Left cardiac atrium (tissue), 4 donors: ENCODE measurements around the gene WDR33. TPM values are rescaled to one million over a fixed set of nuclear protein-coding genes. Genes with fewer than 3 reads are reported as not detected.

Experiments used
- ATAC-seq, 2 donors: fragments of 200-7000 bp; cut with Tn5 transposase; one replicate each; pipeline ENCODE4 v1.9.1; 2020; ENCODE audit warnings: mild to moderate bottlenecking in 2 of 2, moderate library complexity in 2 of 2
- DNase-seq: peaks from one replicate; pipeline ENCODE4 v3.0.0-alpha.2; 2020
- intact Hi-C, 2 donors: fragments of 100-400 bp; cut with DNase I; formaldehyde crosslinking; loops; one replicate each; pipeline versions ENCODE4 v1.14.1 to v1.15.1; 2022 to 2023
- total RNA-seq, 2 donors: library from RNA; stranded (reverse); fragmentation: NEBNext Ultra II Directional; extraction: Animal tissue kit (Norgen Biotek cat#: 25700); gene quantifications; one replicate each; pipeline ENCODE4 v1.2.1, GENCODE V29; 2021
- donor health status: DM: no; HTN: yes; CAD: no.
- donor health status: DM: no; HTN: yes; CAD: no; lungs with severe emphysema.
- donor health status: DM: yes; HTN: yes; CAD: no.
- donor health status: Dilated cardiomyopathy.

The WDR33 gene
- total RNA-seq, 2 donors from 2014 or later, result 34.8 to 36.6 TPM

GRCh38 chr2:127654084-127654837 is 156.7 kb downstream of the WDR33 start:
- DNase-seq, result peak; percentile 21
- intact Hi-C loops, result loop anchor here in 1 of 2 donors (10.0 kb wide), 1 partner anchor 139 kb away; no protein-coding TSS in a partner anchor

DNA sequence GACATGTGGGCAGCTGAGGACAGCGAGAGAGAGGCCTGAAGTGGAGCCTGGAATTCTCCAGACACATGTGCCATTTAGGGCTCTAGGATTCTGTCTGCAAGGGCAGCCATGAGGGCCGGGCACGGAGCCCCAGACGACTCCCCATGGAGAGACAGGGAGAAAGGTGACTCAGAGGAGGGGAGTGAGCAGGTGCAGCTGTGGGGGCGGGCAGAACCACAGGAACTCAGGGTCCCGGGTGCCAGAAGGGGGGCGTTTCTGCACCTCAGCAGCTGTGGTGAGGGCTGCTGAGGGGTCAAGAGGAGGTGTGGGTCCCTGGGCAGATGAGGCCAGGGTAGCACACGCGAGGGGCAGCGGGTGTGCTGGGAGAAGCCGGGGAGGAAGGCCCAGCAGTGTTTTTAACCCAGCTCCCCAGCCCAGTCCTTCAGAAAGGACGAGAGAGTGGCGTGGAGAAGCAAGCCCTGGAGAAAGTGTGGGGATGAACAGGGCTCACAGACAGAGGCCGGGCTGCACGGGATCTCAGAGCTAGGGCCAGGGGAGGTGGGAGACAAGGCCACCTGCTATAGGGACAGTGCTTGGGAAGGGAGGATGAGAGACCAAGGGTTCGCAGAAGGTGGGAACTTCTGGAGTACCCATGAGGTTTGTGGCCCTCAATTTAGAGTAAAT is 157.4 kb downstream of the WDR33 start:
- DNase-seq, result peak; percentile 21
- ATAC-seq, result no peak
- intact Hi-C loops, result loop anchor here in 1 of 2 donors (10.0 kb wide), 1 partner anchor 139 kb away; no protein-coding TSS in a partner anchor

More at GRCh38 chr2:127654084-127654837, 156.7 kb downstream of the WDR33 start:
- ATAC-seq, result no peak

DNA sequence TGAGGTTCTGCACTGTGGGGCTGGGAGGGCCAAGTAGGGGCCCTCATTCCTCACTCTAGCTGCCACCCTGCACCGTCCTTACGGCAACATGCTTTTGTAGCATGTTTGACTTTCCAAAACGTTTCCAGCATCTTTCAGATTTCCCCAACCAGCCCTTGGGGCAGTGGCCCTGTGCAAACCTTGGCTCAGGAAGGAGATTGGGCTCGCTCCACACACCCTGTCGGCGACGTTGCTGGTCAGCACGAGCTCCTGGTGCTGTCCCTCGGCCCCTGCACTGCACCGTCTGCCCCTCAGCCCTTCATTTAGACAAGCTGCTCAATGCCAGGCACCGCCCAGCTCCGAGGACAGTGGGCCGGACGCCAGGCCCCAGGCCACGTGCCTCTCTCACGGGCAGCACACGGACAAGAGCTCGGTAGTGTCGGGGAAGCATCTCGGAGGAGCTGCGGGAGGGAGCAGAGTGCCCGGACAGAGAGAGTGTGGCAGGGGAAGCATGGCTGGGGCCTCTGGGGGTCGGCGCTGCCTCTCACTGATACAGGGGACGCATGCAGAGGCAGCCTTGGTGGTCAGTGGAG is 158.1 kb downstream of the WDR33 start:
- intact Hi-C loops, result loop anchor here in 1 of 2 donors (10.0 kb wide), 1 partner anchor 138 kb away; no protein-coding TSS in a partner anchor
- DNase-seq (peak; percentile 27), ATAC-seq (no peak)

DNA sequence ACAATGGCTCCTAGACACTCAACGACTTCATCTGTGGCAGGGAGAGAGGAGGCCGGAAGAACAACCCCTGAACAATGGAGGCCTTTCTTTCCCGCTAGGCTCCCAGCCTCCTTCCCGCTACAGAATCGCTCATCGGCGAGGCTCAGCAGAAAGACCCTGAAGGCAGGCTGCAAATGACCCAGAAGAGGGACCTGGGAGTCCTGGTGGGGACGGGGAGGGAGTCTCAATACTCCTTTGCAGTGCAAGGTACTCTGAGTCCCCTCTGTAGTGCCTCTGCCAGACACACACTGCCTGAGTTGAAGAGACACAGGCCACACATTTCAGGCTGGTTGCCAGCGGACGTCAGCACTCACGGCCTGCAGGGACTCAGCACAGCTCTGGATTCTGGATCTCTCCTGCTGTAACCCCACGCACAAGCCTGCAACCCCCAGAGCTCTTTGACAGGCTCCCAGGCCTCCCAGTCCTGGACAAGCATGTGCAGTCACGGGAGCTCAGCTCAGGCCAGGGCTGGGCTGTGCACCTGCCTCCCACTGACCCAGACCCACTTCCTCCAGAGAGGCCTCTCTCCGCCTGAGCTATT is 158.9 kb downstream of the WDR33 start:
- intact Hi-C loops, result loop anchor here in 1 of 2 donors (10.0 kb wide), 1 partner anchor 137 kb away; no protein-coding TSS in a partner anchor
- peak; percentile 91 for DNase-seq
- peak; percentile 69 to 79 for ATAC-seq

GRCh38 chr2:127651381-127651809 is 159.6 kb downstream of the WDR33 start:
- DNase-seq, result peak; percentile 38
- ATAC-seq, result no peak
- intact Hi-C loops, result loop anchor here in 1 of 2 donors (10.0 kb wide), 1 partner anchor 137 kb away; no protein-coding TSS in a partner anchor

Other genes with a start within 250 kb of the WDR33 start
- under 1 TPM in 1 of 2 donors, not detected in 1; 0.24 TPM for gene GPR17, start 165.0 kb downstream of the WDR33 start, total RNA-seq
- gene LIMS2, start 135.6 kb downstream of the WDR33 start, total RNA-seq, result 100 to 1,000 TPM; 157 to 204 TPM
- gene SFT2D3, start 109.7 kb downstream of the WDR33 start, total RNA-seq, result 1 to 10 TPM; 3.3 to 4.7 TPM
- 10 to 100 TPM; 18.8 to 21.8 TPM for gene POLR2D, start 47.0 kb upstream of the WDR33 start, total RNA-seq
- gene AMMECR1L, start 74.8 kb upstream of the WDR33 start, total RNA-seq, result 10 to 100 TPM in 1 of 2 donors, 1 to 10 TPM in 1; 8.0 to 11.7 TPM
- 10 to 100 TPM; 12.0 to 13.1 TPM for gene SAP130, start 216.9 kb upstream of the WDR33 start, total RNA-seq